SH-SY5Y (cell line): ENCODE data around the gene SIRT7.

Experiments
- GATA2 ChIP-seq: IDR thresholded peaks from 2 replicates; pipeline ENCODE4 v1.6.1; 2011; ENCODE audit warnings: mild to moderate bottlenecking, low read depth, low read length
- GATA3 ChIP-seq: IDR thresholded peaks from 2 replicates; pipeline ENCODE4 v1.6.1; 2011; ENCODE audit warnings: low read depth, mild to moderate bottlenecking, low read length, moderate library complexity

SIRT7 gene

DNA sequence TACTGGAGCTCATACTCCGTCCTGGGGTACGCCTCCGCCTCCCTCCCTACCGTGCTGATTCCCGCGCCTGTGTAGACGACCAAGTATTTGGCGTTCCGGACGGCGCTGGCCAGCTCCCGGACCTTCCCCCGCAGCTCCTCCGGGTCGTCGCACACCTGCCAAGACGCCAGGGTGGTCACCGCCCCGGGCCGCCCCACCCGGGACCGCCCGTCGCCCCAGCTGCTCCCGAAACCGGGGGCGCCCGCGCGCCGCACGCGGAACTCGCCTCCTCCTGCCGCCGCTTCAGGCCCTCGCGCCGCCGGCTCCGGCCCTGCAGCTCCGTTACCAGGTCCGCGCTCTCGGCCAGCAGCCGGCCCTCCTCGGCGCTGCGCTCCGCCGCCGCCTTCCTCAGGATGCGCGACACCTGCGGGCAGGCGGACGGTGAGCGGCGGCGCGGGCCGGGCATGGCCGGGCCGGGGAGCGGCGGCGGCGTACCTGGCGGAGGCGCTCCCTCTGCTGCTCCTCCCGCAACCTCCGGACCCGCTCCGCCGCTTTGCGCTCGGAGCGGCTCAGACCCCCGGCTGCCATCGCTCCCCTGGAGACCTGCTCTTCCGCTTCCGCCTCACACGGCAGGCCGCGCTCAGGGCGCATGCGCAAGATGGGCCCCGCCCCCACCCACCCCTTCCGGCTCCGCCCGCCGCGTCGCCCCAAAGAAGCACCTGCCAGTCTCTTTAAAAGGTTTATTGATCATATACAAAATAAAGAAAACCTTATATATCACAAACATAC lies at the start of gene SIRT7:
Gene SIRT7, minus strand, starts transcription at position 612 of the 768 bp plus-strand sequence. Its CDS starts 45 bp downstream, at position 567.
- TF ChIP-seq GATA3 = no peak
- no peak for TF ChIP-seq GATA2

GRCh38 chr17:81967244-81967532 lies 49.2 kb upstream of the SIRT7 start:
- TF ChIP-seq GATA3 (no peak), GATA2 (no peak)

GRCh38 chr17:81966343-81967243 lies 48.6 kb upstream of the SIRT7 start:
- TF ChIP-seq GATA3 = no peak
- no peak for TF ChIP-seq GATA2

- no peak for TF ChIP-seq GATA3
- TF ChIP-seq GATA2 = no peak
Observed at GRCh38 chr17:81964081-81964849, 46.3 kb upstream of the SIRT7 start.

- TF ChIP-seq GATA3 (no peak), GATA2 (no peak)
Observed at GRCh38 chr17:81962499-81963441, 44.8 kb upstream of the SIRT7 start.

DNA sequence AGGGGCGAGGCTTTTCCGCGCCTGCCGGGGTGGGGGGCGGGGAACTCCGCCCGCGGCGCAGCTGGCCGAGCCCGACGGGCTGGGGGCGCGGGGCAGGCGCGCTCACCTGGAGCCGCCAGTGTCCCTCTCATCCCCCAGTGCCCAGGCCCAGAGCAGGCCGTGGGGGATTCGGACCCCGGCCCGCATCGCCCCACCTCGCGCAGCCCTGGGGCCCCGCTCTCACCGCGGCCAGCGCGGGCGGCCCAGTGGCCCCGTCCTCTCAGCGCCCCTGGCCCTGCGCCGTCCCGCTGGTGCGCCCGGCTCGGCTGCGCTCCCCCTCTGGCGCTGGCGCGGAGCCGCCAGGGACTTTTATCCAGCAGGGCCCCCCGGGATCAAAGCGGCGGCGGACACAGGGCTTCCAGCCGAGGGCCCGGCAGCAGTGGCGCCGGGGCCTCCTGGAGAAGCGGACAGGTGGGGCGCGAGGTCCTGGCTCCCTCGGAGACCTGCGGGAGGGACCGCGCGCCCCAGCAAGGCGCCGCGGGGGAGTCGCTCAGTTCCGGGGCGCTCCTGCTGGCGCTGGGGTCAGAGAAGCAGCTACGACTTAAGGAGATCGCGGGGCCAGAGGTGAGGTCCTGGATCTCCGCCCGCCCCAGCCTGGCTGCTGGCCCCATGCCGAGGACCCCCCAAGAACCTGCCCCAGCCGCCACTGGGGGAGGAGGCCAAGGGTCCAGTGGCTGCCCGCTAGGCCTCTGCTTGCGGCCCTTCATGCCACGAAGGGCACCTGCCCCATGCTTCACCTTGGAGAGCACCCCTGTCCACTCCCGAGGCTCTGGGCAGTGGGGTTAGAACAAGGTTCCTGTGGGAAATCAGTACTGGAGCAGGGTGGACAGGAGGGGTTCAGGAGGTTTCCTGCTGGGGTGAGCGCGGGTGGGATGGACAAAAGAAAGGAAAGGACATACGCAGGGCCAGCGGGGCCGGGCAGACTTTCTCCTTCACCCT lies 43.8 kb upstream of the SIRT7 start:
- TF ChIP-seq GATA2 (no peak), GATA3 (no peak)

DNA sequence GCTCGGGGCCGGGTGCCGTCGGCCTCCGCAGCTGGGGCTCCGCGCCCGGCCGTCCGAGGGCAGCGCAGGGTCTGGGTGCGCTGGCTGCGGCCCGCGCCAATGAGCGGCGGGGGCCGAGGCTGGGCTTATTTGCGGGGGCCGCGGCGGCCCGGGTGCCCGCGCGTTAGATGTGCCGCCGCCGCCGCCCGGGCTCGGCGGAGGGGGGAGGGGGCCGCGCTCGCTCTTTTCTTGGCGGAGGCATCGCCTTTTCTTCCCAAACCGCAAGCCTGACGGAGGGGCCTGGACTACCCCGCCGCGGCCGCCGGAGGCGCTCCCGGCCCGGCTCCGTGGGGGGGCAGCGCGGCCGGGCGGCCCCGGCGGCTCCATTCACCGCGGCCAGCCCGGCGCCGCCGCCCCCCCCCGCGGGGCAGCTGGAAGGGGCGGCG lies 43.1 kb upstream of the SIRT7 start, which contains the start of gene NOTUM:
Gene NOTUM, minus strand, starts transcription at position 101 of the 425 bp plus-strand sequence. CDS start 278 bp downstream, outside the sequence.
- TF ChIP-seq GATA2 (no peak), GATA3 (no peak)

DNA sequence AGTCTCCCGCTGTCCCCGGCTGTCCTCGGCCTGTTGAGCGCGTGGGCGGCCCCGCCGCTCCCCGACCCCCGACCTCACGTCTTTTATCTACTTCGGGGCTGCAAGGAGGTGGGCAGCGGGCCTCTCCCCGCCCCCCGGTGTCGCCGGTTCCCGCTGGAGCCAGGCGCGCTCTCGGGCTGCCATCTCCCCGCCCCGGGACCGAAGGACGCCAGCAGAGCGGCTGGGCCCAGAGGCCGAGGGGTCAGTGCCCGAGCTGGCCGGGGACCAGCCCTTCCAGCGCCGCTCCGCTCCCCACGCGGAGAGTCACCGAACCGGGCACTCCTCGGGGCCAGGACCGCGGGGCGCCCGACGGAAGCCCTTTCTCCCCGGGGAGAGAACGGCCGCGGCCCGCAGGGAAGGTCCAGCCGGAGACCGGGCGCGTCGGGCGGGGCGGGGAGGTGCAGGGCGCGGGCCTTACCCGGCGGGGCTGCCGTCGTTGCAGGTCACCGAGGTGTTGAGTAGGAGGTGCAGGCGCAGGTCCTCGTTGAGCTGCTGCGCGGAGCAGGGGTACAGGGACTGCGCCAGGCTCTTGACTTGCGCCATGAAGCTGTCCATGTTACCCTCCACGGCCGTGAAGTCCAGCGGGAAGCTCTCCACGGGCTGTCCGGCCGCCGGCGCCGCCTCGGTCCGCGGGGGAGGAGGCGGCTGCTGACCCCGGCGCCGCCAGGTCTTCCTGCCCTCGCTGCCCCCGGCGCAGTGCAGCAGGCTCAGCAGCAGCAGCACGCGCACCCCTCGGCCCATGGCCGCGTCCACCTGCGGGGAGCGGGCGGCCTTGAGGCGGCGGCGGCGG lies 42.4 kb upstream of the SIRT7 start:
- TF ChIP-seq GATA2 (no peak), GATA3 (no peak)

- TF ChIP-seq GATA2 = no peak
- no peak for TF ChIP-seq GATA3
Observed at GRCh38 chr17:81959362-81960129, 41.6 kb upstream of the SIRT7 start.

GRCh38 chr17:81958633-81959342 lies 40.8 kb upstream of the SIRT7 start:
- TF ChIP-seq GATA2 (no peak), GATA3 (no peak)
